Stimulated activated CD8-positive, alpha-beta memory T cell treated with anti-CD3 and anti-CD28 coated beads, Interleukin-7, amount 100 ng/mL, for 1 hour (primary cell): ENCODE results near the gene C11orf91.
"Not testable (repeated sequence)": the region's sequence is repeated elsewhere in the genome, so short reads cannot be mapped to it uniquely, and the experiment has no call there.

Experiments
- DNase-seq, 2 donors: peaks; one replicate each; pipeline ENCODE4 v3.0.0-alpha.2; 2020; ENCODE audit warnings: low read depth in 2 of 2

C11orf91 gene

GRCh38 chr11:33721984-33722383 is 21.4 kb upstream of the C11orf91 start:
- DNase-seq: no peak

DNA sequence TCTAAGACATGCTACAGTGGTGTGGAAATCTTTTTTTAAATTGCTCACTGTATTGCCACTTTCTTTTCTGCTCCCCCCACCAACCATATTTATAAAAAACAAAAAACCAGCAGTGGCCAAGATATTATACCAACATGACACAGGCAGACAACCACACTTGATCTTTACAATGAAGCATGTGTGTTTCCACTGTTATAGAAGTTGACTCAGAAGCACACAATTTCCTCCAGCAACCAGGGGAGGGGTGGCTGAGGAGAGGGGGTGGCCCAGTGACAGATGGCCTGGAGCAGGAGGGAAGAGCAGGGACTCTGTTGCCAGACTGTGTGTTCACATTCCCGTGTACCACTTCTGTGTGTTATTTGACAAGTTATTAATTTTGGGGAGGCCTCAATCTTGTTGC is 20.8 kb upstream of the C11orf91 start:
- DNase-seq: no peak

DNA sequence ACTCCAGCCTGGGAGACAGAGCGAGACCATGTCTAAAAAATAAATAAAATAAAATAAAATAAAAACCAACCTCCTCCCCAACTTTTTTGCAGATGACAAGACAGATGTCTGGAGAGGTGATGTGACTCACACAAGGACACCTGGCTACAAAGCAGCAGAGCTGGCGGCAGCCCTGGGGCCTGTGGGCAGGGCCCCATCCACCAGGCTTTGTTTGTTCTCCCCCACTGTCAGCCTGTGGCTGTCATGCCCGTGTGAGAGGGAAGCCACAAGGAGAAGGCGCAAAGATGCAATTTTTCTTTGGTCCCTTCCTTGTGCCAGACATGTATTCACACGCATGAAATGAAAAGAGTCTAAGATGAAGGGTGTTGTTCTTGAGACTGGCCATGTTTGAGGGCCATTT is 19.0 kb upstream of the C11orf91 start:
- no peak for DNase-seq

GRCh38 chr11:33718440-33718839 is 17.8 kb upstream of the C11orf91 start:
- no peak for DNase-seq

- DNase-seq: no peak
Observed at GRCh38 chr11:33716243-33716642, 15.6 kb upstream of the C11orf91 start.

DNA sequence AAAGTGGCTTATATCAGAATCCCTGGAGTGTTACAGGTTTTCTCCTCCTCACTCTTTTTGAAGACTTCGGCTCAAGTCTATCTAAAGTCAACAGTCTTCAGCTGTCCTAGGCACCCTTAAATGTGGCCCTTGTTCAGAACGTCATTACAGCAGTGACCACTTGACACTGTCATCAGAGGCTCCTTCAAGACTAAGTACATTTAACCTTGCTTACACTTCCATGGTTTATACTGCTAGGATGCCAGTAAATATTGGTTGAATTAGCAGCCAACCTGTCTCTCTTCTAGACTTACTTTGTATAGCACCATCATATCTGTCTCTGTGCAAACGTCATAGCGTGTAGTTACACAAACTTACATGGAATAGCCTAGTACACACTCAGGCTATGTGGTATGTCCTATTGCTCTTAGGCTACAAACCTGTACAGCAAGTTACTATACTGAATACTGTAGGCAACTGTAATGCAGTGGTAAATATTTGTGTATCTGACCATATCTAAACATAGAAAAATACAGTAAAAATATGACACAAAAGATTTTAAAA is 13.3 kb upstream of the C11orf91 start:
- DNase-seq: no peak

GRCh38 chr11:33713151-33713855 is 12.7 kb upstream of the C11orf91 start:
- DNase-seq: no peak

DNA sequence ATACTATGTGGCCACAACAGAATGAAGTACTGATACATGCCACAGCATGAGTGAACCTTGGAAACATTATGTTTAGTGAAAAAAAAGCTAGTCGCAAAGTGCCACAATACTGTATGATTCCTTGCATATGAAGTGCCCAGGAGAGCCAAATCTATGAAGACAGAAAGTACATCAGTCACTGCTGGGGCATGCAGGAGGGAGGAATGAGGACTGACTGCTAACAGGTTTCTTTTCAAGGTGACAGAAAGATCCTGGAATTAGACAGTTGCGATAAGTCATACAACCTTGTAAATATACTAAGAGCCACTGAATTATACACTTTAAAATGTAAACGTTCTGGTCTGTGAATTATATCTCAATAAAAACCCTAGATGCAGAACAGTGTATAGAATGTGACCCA is 11.8 kb upstream of the C11orf91 start:
- no peak for DNase-seq

- DNase-seq: no peak
Observed at GRCh38 chr11:33709466-33709865, 8.8 kb upstream of the C11orf91 start.

GRCh38 chr11:33708985-33709384 is 8.4 kb upstream of the C11orf91 start:
- DNase-seq: no peak

GRCh38 chr11:33707831-33708230 is 7.2 kb upstream of the C11orf91 start:
- DNase-seq: not testable (repeated sequence)

GRCh38 chr11:33706966-33707365 is 6.3 kb upstream of the C11orf91 start:
- no peak for DNase-seq

- no peak for DNase-seq
Observed at GRCh38 chr11:33706546-33706945, 5.9 kb upstream of the C11orf91 start.

DNA sequence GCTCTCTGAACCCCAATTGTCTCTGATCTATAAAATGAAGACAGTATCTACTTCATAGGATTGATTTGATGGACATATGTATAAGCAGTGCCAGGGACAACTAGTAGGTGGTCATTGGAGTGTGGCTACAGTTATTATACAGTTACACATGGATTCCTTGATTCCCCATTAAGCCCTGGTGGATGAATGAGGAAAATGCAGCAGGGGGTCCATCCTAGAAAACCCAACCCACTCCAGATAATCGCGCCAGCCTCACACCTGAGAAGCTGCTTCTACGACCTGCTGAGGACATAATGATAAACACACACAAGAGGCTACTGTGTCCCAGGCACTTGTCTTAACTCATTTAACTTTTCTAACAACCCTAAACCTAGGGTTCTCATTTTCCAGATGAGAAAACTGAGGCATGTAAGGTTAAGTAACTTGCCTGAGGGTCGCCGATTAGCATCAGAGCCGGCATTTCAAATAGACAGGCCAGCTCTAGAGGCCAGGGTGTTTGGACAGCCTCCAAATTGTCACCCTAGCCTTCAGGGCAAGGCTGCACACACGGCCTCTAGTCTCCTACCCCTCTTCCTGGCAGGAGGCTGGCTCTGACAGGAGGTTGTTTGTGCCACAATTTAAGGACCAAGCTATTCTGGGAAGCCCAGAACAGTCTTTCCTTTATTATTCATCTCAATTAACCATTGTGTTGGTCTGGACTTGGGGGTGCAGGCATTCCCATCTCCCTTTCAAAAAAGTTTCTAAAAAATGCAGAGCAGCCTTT is 3.8 kb upstream of the C11orf91 start:
- DNase-seq: no peak

DNA sequence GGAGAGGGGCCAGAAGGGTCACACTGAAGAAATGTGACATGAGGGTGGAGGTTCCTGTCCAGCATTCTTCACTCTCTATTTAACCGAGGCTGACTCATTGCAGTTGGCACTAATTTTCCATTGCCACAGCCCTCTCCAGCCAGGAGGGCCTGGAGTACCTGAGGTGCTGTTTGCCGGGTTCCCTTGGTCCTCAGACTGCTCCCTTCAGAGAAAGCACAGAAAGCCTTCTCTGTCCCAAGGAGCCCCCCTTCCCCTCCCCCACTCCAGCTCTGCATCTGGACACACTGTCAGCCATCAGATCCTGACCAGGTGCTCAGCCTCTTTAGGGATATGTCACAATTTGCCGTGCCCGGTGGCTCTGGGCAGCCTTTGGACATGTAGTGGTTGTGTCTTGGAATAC is 3.2 kb upstream of the C11orf91 start:
- DNase-seq: no peak

- DNase-seq: no peak
Observed at GRCh38 chr11:33703234-33703633, 2.6 kb upstream of the C11orf91 start.

DNA sequence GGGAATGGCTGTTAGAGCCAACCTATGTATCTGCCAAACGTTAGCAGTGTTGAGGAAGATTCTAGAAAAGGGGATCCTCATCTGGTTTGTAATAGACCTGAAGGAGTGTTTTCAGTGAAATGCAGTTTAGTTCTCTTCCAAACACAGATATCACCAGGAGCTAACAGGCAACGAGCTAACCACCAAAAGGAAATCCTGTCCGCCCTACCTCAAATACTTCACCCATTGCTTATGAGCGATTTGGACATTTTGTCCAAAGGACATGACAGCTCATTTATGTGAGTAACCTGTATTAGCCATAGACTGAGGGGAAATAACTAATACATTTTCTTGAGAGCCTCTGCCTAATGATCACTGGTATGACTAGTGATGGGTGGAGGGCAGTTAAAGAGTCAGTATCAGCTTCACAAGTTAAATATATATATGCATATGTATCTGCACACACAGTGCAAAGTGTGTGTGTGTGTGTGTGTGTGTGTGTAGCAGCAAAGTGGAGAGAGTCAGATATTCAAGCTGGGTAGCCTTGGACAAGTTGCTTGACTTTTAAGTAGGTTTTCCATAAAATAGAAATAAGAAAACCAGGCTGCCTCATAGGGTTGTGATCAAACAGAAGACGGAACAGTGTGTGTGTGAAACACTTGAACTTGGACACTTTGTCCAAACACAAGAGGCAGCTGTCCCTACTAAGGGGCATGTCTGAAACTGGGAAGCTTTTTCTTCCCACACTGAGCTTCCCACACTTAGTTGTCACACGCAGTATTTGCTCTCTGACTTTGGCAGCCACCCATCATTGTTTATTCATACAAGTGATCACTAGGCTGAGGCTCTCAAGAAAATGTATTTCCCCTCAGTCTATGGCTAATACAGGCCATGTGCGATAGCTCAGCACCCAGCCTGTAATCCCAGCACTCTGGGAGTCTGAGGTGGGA is 940 bp upstream of the C11orf91 start:
- no peak for DNase-seq

GRCh38 chr11:33700063-33700501 is 544 bp downstream of the C11orf91 start:
- DNase-seq: no peak

- no peak for DNase-seq
Observed at GRCh38 chr11:33699515-33700062, 1.0 kb downstream of the C11orf91 start.

DNA sequence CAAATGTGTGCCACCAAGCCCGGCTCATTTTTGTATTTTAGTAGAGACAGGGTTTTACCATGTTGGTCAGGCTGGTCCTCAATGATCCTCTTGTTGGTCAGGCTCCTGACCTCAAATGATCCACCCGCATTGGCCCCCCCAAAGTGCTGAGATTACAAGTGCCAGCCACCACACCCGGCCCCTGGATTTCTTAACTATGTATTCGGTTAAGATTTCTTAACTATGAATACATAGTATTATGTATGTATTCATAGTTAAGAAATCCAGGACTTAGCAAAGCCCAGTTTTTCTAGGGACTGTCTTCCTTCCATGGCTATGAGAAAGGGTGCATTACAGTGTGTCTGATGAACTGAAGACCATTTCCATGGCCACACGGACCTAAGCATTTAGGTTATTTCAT is 1.7 kb downstream of the C11orf91 start:
- no peak for DNase-seq

GRCh38 chr11:33697997-33698396 is 2.6 kb downstream of the C11orf91 start:
- no peak for DNase-seq
